HEK293T (cell line): ENCODE results near the gene ACTR5.

Experiments
- ARNT ChIP-seq: fragments of 450-650 bp; IDR thresholded peaks from 2 replicates; pipeline ENCODE4 v1.6.1; 2017; ENCODE audit warnings: mild to moderate bottlenecking
- BHLHE40 ChIP-seq: fragments of 450-650 bp; IDR thresholded peaks from 2 replicates; pipeline ENCODE4 v1.6.1; 2016; ENCODE audit warnings: mild to moderate bottlenecking, moderate library complexity, borderline replicate concordance
- ELF4 ChIP-seq: fragments of 450-650 bp; IDR thresholded peaks from 2 replicates; pipeline ENCODE4 v1.6.1; 2017; ENCODE audit warnings: antibody characterized with exemption
- FOXA1 ChIP-seq: fragments of 450-650 bp; IDR thresholded peaks from 2 replicates; pipeline ENCODE4 v1.6.1; 2016; ENCODE audit warnings: mild to moderate bottlenecking
- FOXK2 ChIP-seq: fragments of 450-650 bp; IDR thresholded peaks from 2 replicates; pipeline ENCODE4 v1.6.1; 2016; ENCODE audit warnings: mild to moderate bottlenecking
- FOXM1 ChIP-seq: fragments of 450-650 bp; IDR thresholded peaks from 2 replicates; pipeline ENCODE4 v1.6.1; 2017; ENCODE audit warnings: mild to moderate bottlenecking, borderline replicate concordance
- HDGF ChIP-seq: fragments of 450-650 bp; IDR thresholded peaks from 2 replicates; pipeline ENCODE4 v1.6.1; 2017; ENCODE audit warnings: antibody characterized with exemption, borderline replicate concordance
- L3MBTL2 ChIP-seq: fragments of 450-650 bp; conservative IDR thresholded peaks from 2 replicates; pipeline ENCODE4 v1.6.1; 2016; ENCODE audit warnings: mild to moderate bottlenecking
- LEF1 ChIP-seq: fragments of 450-650 bp; IDR thresholded peaks from 2 replicates; pipeline ENCODE4 v1.6.1; 2017; ENCODE audit warnings: mild to moderate bottlenecking, borderline replicate concordance
- SP1 ChIP-seq: fragments of 450-650 bp; IDR thresholded peaks from 2 replicates; pipeline ENCODE4 v1.6.1; 2017
- SUZ12 ChIP-seq: fragments of 450-650 bp; IDR thresholded peaks from 2 replicates; pipeline ENCODE4 v1.6.1; 2016; ENCODE audit warnings: mild to moderate bottlenecking
- TARDBP ChIP-seq: fragments of 450-650 bp; IDR thresholded peaks from 2 replicates; pipeline ENCODE4 v1.6.1; 2016
- ZNF384 ChIP-seq: fragments of 450-650 bp; IDR thresholded peaks from 2 replicates; pipeline ENCODE4 v1.6.1; 2016
- TF ChIP-seq, protein P1 (sequence below): fragments of 450-650 bp; IDR thresholded peaks from 2 replicates; pipeline ENCODE4 v1.6.1; 2016

GRCh38 chr20:38755324-38755910, 7.2 kb downstream of the ACTR5 start:
- TF ChIP-seq TARDBP (no peak), FOXK2 (no peak), HDGF (no peak), ARNT (no peak), FOXM1 (no peak), BHLHE40 (no peak), SUZ12 (no peak), L3MBTL2 (no peak), FOXA1 (no peak), LEF1 (no peak), ZNF384 (no peak), SP1 (no peak), ELF4 (no peak)
- TF ChIP-seq, protein P1, sequence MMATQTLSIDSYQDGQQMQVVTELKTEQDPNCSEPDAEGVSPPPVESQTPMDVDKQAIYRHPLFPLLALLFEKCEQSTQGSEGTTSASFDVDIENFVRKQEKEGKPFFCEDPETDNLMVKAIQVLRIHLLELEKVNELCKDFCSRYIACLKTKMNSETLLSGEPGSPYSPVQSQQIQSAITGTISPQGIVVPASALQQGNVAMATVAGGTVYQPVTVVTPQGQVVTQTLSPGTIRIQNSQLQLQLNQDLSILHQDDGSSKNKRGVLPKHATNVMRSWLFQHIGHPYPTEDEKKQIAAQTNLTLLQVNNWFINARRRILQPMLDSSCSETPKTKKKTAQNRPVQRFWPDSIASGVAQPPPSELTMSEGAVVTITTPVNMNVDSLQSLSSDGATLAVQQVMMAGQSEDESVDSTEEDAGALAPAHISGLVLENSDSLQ: no peak
